Measurements from ENCODE around the gene TNFRSF4.

DNA sequence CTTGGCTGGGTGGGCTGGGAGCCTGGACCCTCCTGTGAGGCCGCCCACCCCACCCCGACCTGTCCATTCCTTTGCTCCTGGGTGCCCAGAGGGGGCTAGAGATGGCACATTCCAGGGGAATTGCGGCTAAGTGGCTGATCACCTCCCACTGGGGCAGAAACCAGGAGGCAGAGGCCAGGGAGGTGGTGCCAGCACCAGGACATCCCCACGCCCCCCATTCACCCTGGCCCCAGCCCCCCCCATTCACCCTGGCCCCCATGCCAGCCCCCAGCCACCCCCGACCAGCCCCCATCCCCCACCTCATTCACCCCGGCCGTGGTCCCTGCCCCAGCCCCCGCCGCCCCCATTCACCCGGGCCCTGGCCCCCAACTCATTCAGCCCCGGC lies 26.4 kb upstream of the TNFRSF4 start:
- TF ChIP-seq, protein P1, sequence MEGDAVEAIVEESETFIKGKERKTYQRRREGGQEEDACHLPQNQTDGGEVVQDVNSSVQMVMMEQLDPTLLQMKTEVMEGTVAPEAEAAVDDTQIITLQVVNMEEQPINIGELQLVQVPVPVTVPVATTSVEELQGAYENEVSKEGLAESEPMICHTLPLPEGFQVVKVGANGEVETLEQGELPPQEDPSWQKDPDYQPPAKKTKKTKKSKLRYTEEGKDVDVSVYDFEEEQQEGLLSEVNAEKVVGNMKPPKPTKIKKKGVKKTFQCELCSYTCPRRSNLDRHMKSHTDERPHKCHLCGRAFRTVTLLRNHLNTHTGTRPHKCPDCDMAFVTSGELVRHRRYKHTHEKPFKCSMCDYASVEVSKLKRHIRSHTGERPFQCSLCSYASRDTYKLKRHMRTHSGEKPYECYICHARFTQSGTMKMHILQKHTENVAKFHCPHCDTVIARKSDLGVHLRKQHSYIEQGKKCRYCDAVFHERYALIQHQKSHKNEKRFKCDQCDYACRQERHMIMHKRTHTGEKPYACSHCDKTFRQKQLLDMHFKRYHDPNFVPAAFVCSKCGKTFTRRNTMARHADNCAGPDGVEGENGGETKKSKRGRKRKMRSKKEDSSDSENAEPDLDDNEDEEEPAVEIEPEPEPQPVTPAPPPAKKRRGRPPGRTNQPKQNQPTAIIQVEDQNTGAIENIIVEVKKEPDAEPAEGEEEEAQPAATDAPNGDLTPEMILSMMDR (IDR thresholded peaks at IDR 0.05) = no peak
- TF ChIP-seq POLR2A (IDR thresholded peaks at IDR 0.05) = no peak

All from lower leg skin (tissue), 3 donors.